CD14-positive monocyte (primary cell): ENCODE results near the gene LRRC42. TPM values are rescaled to one million over a fixed set of nuclear protein-coding genes. Genes with fewer than 3 reads are reported as not detected.
"Not testable (repeated sequence)": the region's sequence is repeated elsewhere in the genome, so short reads cannot be mapped to it uniquely, and the experiment has no call there.

ENCODE experiments used
- DNase-seq, 3 donors: peaks; one replicate each; pipeline ENCODE4 v3.0.0-alpha.2; 2011 to 2022
- H2AFZ ChIP-seq: 2 replicates; pipeline ENCODE4 v1.6.0; 2012; ENCODE audit warnings: mild to moderate bottlenecking, low read depth, low read length, inconsistent platforms; ENCODE audit not compliant: insufficient read depth, poor library complexity, severe bottlenecking
- H3K27ac ChIP-seq, 2 donors: 1 replicate in 1 of 2; 2 replicates in 1 of 2; pipeline ENCODE4 v1.5.1; 2012 to 2013; ENCODE audit warnings: low read length in 2 of 2, control low read depth in 1 of 2, inconsistent platforms in 1 of 2, low read depth in 1 of 2, mild to moderate bottlenecking in 1 of 2
- H3K27me3 ChIP-seq, 2 donors: one replicate each; pipeline versions ENCODE4 v1.6.0 to v1.6.1; 2011 to 2013; ENCODE audit warnings: low read length in 2 of 2; ENCODE audit not compliant: control insufficient read depth in 2 of 2, insufficient read depth in 2 of 2
- H3K36me3 ChIP-seq, 2 donors: replicated peaks in 1 of 2; 1 replicate in 1 of 2; 2 replicates in 1 of 2; pipeline versions ENCODE4 v1.5.1 to v1.6.1; 2012 to 2013; ENCODE audit warnings: low read length in 2 of 2, control low read depth in 1 of 2, inconsistent platforms in 1 of 2, mild to moderate bottlenecking in 1 of 2; ENCODE audit not compliant: insufficient read depth in 2 of 2, control insufficient read depth in 1 of 2
- H3K4me1 ChIP-seq, 2 donors: 1 replicate in 1 of 2; 2 replicates in 1 of 2; pipeline versions ENCODE4 v1.5.1 to v1.6.1; 2012 to 2013; ENCODE audit warnings: low read length in 2 of 2, control low read depth in 1 of 2, inconsistent platforms in 1 of 2, mild to moderate bottlenecking in 1 of 2, moderate library complexity in 1 of 2; ENCODE audit not compliant: insufficient read depth in 2 of 2, control insufficient read depth in 1 of 2
- H3K4me2 ChIP-seq: replicated peaks from 2 replicates; pipeline ENCODE3; 2012; ENCODE audit warnings: low read length, moderate library complexity, mild to moderate bottlenecking; ENCODE audit not compliant: poor library complexity, severe bottlenecking; ENCODE audit errors: extremely low read depth
- H3K4me3 ChIP-seq, 3 experiments: fragments of 200-600 bp in 1 of 3; sonication (generic) in 1 of 3; replicated peaks in 1 of 3; 1 replicate in 2 of 3; 2 replicates in 1 of 3; pipeline ENCODE4 v1.5.1; 2011 to 2013; ENCODE audit warnings: low read length in 3 of 3, mild to moderate bottlenecking in 3 of 3, control low read depth in 2 of 3, low read depth in 2 of 3, inconsistent platforms in 1 of 3, moderate library complexity in 1 of 3
- H3K79me2 ChIP-seq: 2 replicates; pipeline ENCODE4 v1.6.0; 2012; ENCODE audit warnings: mild to moderate bottlenecking, control low read depth, inconsistent platforms, low read length, moderate library complexity; ENCODE audit not compliant: insufficient read depth
- H3K9ac ChIP-seq: 2 replicates; pipeline ENCODE4 v1.6.0; 2017; ENCODE audit warnings: low read length, mild to moderate bottlenecking; ENCODE audit not compliant: insufficient read depth, poor library complexity, severe bottlenecking
- H3K9me3 ChIP-seq, 2 donors: replicated peaks in 1 of 2; 1 replicate in 1 of 2; 2 replicates in 1 of 2; pipeline versions ENCODE4 v1.5.1 to v1.6.1; 2012 to 2013; ENCODE audit warnings: low read length in 2 of 2, control low read depth in 1 of 2; ENCODE audit not compliant: control insufficient read depth in 1 of 2, insufficient read depth in 1 of 2
- H4K20me1 ChIP-seq: 2 replicates; pipeline ENCODE4 v1.6.0; 2012; ENCODE audit warnings: mild to moderate bottlenecking, low read length, control low read depth, moderate library complexity; ENCODE audit not compliant: insufficient read depth
- H3K27ac Mint-ChIP-seq, 7 donors: one replicate each; pipeline ENCODE4 v1.8.0; 2020; ENCODE audit warnings: mild to moderate bottlenecking in 7 of 7, mixed read lengths in 7 of 7, moderate library complexity in 6 of 7, inconsistent platforms in 2 of 7
- H3K27me3 Mint-ChIP-seq, 3 donors: one replicate each; pipeline ENCODE4 v1.8.0; 2021 to 2022; ENCODE audit warnings: low read depth in 3 of 3, mild to moderate bottlenecking in 3 of 3, mixed read lengths in 3 of 3, moderate library complexity in 3 of 3, inconsistent platforms in 1 of 3
- H3K36me3 Mint-ChIP-seq, 2 donors: one replicate each; pipeline ENCODE4 v1.8.0; 2020; ENCODE audit warnings: mixed read lengths in 2 of 2, inconsistent platforms in 1 of 2, mild to moderate bottlenecking in 1 of 2
- H3K4me1 Mint-ChIP-seq: one replicate; pipeline ENCODE4 v1.8.0; 2020; ENCODE audit warnings: mild to moderate bottlenecking, mixed read lengths
- H3K4me3 Mint-ChIP-seq, 2 donors: one replicate each; pipeline ENCODE4 v1.8.0; 2020; ENCODE audit warnings: mild to moderate bottlenecking in 2 of 2, mixed read lengths in 2 of 2, moderate library complexity in 1 of 2
- H3K9me3 Mint-ChIP-seq, 7 donors: one replicate each; pipeline ENCODE4 v1.8.0; 2020 to 2022; ENCODE audit warnings: mixed read lengths in 7 of 7, mild to moderate bottlenecking in 6 of 7, moderate library complexity in 6 of 7, inconsistent platforms in 2 of 7
- WGBS: methylation state at CpG from one replicate; pipeline ENCODE4 v1.1.5; 2013; ENCODE audit warnings: missing lambda C conversion rate; ENCODE audit not compliant: insufficient coverage; 5-methylcytosine and 5-hydroxymethylcytosine counted together
- intact Hi-C, 2 donors: fragments of 100-400 bp; cut with micrococcal nuclease; formaldehyde crosslinking; loops; one replicate each; pipeline versions ENCODE4 v1.15.0 to v1.15.1; 2023
- polyA plus RNA-seq, 3 donors: library from polyadenylated mRNA; depleted of rRNA in 1 of 3; unstranded in 2 of 3; stranded (reverse) in 1 of 3; fragments of 300-500 nt in 2 of 3; fragments of >200 nt in 1 of 3; fragmentation: Illumina TruSeq in 2 of 3; gene quantifications; 1 replicate in 2 of 3; 2 replicates in 1 of 3; pipeline ENCODE4 v1.2.3, GENCODE V29; 2012 to 2021
- TF ChIP-seq, protein P1 (sequence below): fragments of 200-600 bp; IDR thresholded peaks from one replicate; pipeline ENCODE4 v1.8.0; 2022; ENCODE audit warnings: antibody characterized with exemption, mild to moderate bottlenecking

LRRC42 gene
- polyA plus RNA-seq, 3 donors: 5.6 to 7.3 (median 7.3) TPM

DNA sequence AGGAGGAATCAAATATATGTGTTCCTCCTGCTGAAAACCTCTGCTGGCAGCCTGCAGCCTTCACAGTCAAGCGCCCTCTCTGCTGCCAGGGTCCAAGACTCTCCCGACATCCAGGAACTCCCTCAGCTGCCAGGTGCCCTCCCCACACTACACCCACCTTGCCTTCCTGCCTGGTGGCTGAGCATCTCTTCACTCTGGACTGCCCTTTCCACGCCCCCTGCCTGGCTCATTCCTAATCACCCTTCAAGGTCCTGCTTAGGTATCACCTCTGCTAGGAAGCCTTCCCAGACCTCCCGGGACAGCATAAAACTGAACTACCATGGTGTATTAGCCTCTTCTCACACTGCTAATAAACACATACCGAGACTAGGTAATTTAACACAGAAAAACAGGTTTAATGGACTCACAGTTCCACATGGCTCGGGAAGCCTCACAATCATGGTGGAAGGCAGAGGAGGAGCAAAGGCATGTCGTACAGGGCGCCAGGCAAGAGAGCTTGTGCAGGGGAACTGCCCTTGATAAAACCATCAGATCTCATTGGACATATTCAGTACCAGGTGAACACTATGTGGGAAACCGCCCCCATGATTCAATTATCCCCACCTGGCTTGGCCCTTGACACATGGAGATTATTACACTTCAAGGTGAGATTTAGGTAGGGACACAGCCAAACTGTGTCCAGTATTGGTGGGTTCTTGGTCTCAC is 56.5 kb downstream of the LRRC42 start:
- Histone ChIP-seq H2AFZ (no peak overlapping the region), H3K79me2 (no peaks in the 10 kb centered on the region), H3K4me2 (no peak overlapping the region), H3K27ac (no peak overlapping the region), H3K4me1 (no peaks in the 10 kb centered on the region), H3K4me3 (no peak overlapping the region), H3K9ac (no peak overlapping the region), H3K9me3 (peaks cover 0 to 10% of the 10 kb centered on the region in 2 donors), H4K20me1 (no peaks in the 10 kb centered on the region), H3K36me3 (no peaks in the 10 kb centered on the region), H3K27me3 (no peaks in the 10 kb centered on the region)
- Mint-ChIP-seq H3K27me3 (peaks cover 0 to 5% (median 3%) of the 10 kb centered on the region in 3 donors), H3K27ac (no peak overlapping the region), H3K36me3 (no peaks in the 10 kb centered on the region), H3K9me3 (peaks cover 2 to 12% (median 5%) of the 10 kb centered on the region in 7 donors), H3K4me3 (no peak overlapping the region), H3K4me1 (no peaks in the 10 kb centered on the region)
- TF ChIP-seq, protein P1, sequence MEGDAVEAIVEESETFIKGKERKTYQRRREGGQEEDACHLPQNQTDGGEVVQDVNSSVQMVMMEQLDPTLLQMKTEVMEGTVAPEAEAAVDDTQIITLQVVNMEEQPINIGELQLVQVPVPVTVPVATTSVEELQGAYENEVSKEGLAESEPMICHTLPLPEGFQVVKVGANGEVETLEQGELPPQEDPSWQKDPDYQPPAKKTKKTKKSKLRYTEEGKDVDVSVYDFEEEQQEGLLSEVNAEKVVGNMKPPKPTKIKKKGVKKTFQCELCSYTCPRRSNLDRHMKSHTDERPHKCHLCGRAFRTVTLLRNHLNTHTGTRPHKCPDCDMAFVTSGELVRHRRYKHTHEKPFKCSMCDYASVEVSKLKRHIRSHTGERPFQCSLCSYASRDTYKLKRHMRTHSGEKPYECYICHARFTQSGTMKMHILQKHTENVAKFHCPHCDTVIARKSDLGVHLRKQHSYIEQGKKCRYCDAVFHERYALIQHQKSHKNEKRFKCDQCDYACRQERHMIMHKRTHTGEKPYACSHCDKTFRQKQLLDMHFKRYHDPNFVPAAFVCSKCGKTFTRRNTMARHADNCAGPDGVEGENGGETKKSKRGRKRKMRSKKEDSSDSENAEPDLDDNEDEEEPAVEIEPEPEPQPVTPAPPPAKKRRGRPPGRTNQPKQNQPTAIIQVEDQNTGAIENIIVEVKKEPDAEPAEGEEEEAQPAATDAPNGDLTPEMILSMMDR: no peak
- intact Hi-C loops: no loop called here
- DNase-seq: no peak
- 78% methylated on average over 5 of the region's 9 CpGs for WGBS

- no peak for DNase-seq
- Histone ChIP-seq H3K4me3 (no peak overlapping the region), H3K9me3 (peaks cover 0 to 10% of the 10 kb centered on the region in 2 donors), H3K36me3 (no peaks in the 10 kb centered on the region), H2AFZ (no peak overlapping the region), H3K27ac (no peak overlapping the region), H3K27me3 (no peaks in the 10 kb centered on the region), H3K79me2 (no peaks in the 10 kb centered on the region), H4K20me1 (no peaks in the 10 kb centered on the region), H3K4me2 (no peak overlapping the region), H3K9ac (no peak overlapping the region), H3K4me1 (no peaks in the 10 kb centered on the region)
- 89% methylated on average over 12 of the region's 12 CpGs for WGBS
- no peak overlapping the region for H3K27ac Mint-ChIP-seq
- TF ChIP-seq, protein P1: no peak
- intact Hi-C loops: no loop called here
- no peaks in the 10 kb centered on the region for H3K36me3 Mint-ChIP-seq
- peaks cover 2 to 12% (median 5%) of the 10 kb centered on the region in 7 donors for H3K9me3 Mint-ChIP-seq
- no peak overlapping the region for H3K4me3 Mint-ChIP-seq
- H3K4me1 Mint-ChIP-seq: no peaks in the 10 kb centered on the region
- peaks cover 0 to 5% (median 3%) of the 10 kb centered on the region in 3 donors for H3K27me3 Mint-ChIP-seq
Measured at GRCh38 chr1:54003249-54003646, 57.1 kb downstream of the LRRC42 start.

DNA sequence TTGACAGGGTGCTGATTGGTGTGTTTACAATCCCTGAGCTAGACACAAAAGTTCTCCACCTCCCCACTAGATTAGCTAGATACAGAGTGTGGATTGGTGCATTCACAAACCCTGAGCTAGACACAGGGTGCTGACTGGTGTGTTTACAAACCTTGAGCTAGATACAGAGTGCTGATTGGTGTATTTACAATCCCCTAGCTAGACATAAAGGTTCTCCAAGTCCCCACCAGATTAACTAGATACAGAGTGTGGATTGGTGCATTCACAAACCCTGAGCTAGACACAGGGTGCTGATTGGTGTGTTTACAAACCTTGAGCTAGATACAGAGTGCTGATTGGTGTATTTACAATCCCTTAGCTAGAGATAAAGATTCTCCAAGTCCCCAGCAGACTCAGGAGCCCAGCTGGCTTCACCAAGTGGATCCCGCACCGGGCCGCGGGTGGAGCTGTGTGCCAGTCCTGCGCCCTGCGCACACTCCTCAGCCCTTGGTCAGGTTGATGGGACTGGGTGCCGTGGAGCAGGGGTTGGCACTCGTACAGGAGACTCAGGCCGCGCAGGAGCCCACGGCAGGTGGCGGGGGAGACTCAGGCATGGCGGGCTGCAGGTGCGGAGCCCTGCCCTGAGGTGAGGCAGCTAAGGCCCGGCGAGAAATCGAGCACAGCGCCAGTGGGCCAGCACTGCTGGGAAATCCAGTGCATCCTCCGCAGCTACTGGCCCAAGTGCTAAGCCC is 57.8 kb downstream of the LRRC42 start:
- H3K36me3 ChIP-seq, H3K4me2 ChIP-seq, H3K4me3 Mint-ChIP-seq, H3K27ac Mint-ChIP-seq, H3K4me3 ChIP-seq, DNase-seq, H3K9me3 ChIP-seq, H2AFZ ChIP-seq, H3K4me1 ChIP-seq, H3K79me2 ChIP-seq, H3K27ac ChIP-seq, H4K20me1 ChIP-seq, H3K27me3 ChIP-seq, H3K36me3 Mint-ChIP-seq, H3K4me1 Mint-ChIP-seq, H3K9ac ChIP-seq, H3K27me3 Mint-ChIP-seq, intact Hi-C loops: not testable (repeated sequence)
- peaks cover 2 to 12% (median 5%) of the 10 kb centered on the region in 7 donors for H3K9me3 Mint-ChIP-seq
- WGBS: 95% methylated on average over 19 of the region's 19 CpGs
